K562 (cell line): Measurements from ENCODE around the gene PRR14. TPM values are rescaled to one million over a fixed set of nuclear protein-coding genes. Genes with fewer than 3 reads are reported as not detected.

Source experiments
- AFF1 ChIP-seq, 2 experiments: fragments of 450-650 bp; IDR thresholded peaks; 2 replicates each; pipeline ENCODE4 v1.6.1; 2018; ENCODE audit warnings: mild to moderate bottlenecking in 2 of 2, low read depth in 1 of 2; ENCODE audit not compliant: partially characterized antibody in 2 of 2
- E2F6 ChIP-seq, 2 experiments: IDR thresholded peaks; 2 replicates each; pipeline ENCODE4 v1.6.1; 2011; ENCODE audit warnings: borderline replicate concordance in 1 of 2, control low read depth in 1 of 2, low read depth in 1 of 2, low read length in 1 of 2, mild to moderate bottlenecking in 1 of 2, mixed read lengths in 1 of 2, moderate library complexity in 1 of 2; ENCODE audit not compliant: insufficient read depth in 1 of 2, insufficient read length in 1 of 2, poor library complexity in 1 of 2, severe bottlenecking in 1 of 2; ENCODE audit errors: extremely low read depth in 1 of 2
- HDAC6 ChIP-seq: IDR thresholded peaks from 2 replicates; pipeline ENCODE4 v1.6.1; 2012; ENCODE audit warnings: low read depth, mild to moderate bottlenecking, control low read depth, inconsistent platforms, low read length, moderate library complexity
- KDM5B ChIP-seq: fragments of 200-600 bp; sonication (generic); IDR thresholded peaks from 2 replicates; pipeline ENCODE4 v1.6.1; 2012; ENCODE audit warnings: low read depth, mild to moderate bottlenecking, moderate library complexity, low read length, control low read depth, inconsistent platforms; ENCODE audit not compliant: insufficient replicate concordance
- NRF1 ChIP-seq, 2 experiments: fragments of 450-650 bp; IDR thresholded peaks in 1 of 2; conservative IDR thresholded peaks in 1 of 2; 2 replicates each; pipeline ENCODE4 v1.6.1; 2014; ENCODE audit warnings: mild to moderate bottlenecking in 2 of 2
- PML ChIP-seq: IDR thresholded peaks from 2 replicates; pipeline ENCODE4 v1.6.1; 2012; ENCODE audit warnings: low read length, inconsistent platforms
- PRMT5 ChIP-seq: sonication (generic); formaldehyde crosslinking; IDR thresholded peaks from 2 replicates; pipeline ENCODE4 v1.5.0; 2020; ENCODE audit warnings: missing genetic modification reagents
- TEAD2 ChIP-seq: fragments of 450-650 bp; IDR thresholded peaks from 2 replicates; pipeline ENCODE4 v1.6.1; 2016; ENCODE audit warnings: missing genetic modification characterization, control low read depth, missing compliant biosample characterization
- TOE1 ChIP-seq, 2 experiments: fragments of 450-650 bp in 1 of 2; sonication (generic) in 1 of 2; formaldehyde crosslinking in 1 of 2; IDR thresholded peaks; 2 replicates each; pipeline versions ENCODE4 v1.7.1 to v1.8.0; 2016 to 2022; ENCODE audit warnings: borderline replicate concordance in 2 of 2, mild to moderate bottlenecking in 2 of 2, antibody characterized with exemption in 1 of 2, inconsistent platforms in 1 of 2, low read depth in 1 of 2, missing genetic modification reagents in 1 of 2, moderate library complexity in 1 of 2
- XRCC5 ChIP-seq: fragments of 200-400 bp; formaldehyde crosslinking; IDR thresholded peaks from 2 replicates; pipeline ENCODE4 v1.6.1; 2017; ENCODE audit warnings: low read depth, mild to moderate bottlenecking, low read length
- ZMIZ1 ChIP-seq, 2 experiments: fragments of 150-350 bp in 1 of 2; IDR thresholded peaks; 2 replicates each; pipeline ENCODE4 v1.6.1; 2012 to 2016; ENCODE audit warnings: low read depth in 2 of 2, low read length in 2 of 2, mild to moderate bottlenecking in 1 of 2, moderate library complexity in 1 of 2
- ZNF311 ChIP-seq: fragments of 250-450 bp; sonication (Bioruptor Pico); IDR thresholded peaks from 2 replicates; pipeline ENCODE4 v1.4.0; 2020; ENCODE audit warnings: mild to moderate bottlenecking, moderate library complexity
- polyA plus RNA-seq, 8 experiments: library from polyadenylated mRNA; depleted of rRNA in 4 of 8; stranded (reverse) in 5 of 8; unstranded in 3 of 8; fragments of >200 nt; fragmentation: Nextera tagmentation in 2 of 8; fragmentation: Illumina TruSeq in 1 of 8; extraction: Ambion mirVana in 2 of 8; extraction: Trizol in 1 of 8; gene quantifications; 2 replicates each; pipeline versions ENCODE4 v1.2.1 to v1.2.3, GENCODE V29; 2011 to 2014; ENCODE audit warnings: inconsistent platforms in 1 of 8, missing spikeins in 1 of 8
- total RNA-seq, 7 experiments: library from RNA; depleted of rRNA in 6 of 7; stranded (reverse); fragments of >200 nt in 6 of 7; fragmentation: Illumina TruSeq in 2 of 7; extraction: Trizol in 2 of 7; gene quantifications; 2 replicates each; pipeline versions ENCODE4 v1.2.1 to v1.2.3, GENCODE V29; 2011 to 2021; ENCODE audit warnings: low replicate concordance in 1 of 7

PRR14 gene
- total and polyA plus RNA-seq, 9 of the 15 experiments (the other 6 are each of a cell fraction or from before 2014, with no cell fraction given): 2.2 to 63.1 (median 11.5) TPM

- TF ChIP-seq E2F6 (IDR thresholded peaks at IDR 0.05; ENCODE audit: borderline replicate concordance in 1 of 2, extremely low read depth in 1 of 2, insufficient read depth in 1 of 2, insufficient read length in 1 of 2, low read depth in 1 of 2, low read length in 1 of 2, poor library complexity in 1 of 2, severe bottlenecking in 1 of 2) (peak; percentile 70 to 86), AFF1 (IDR thresholded peaks at IDR 0.05; ENCODE audit: low read depth in 1 of 2, partially characterized antibody in 2 of 2) (peak in 1 of 2 experiments; percentile 71), ZNF311 (CRISPR knock-in tag) (no peak), KDM5B (peak; percentile 84), PRMT5 (CRISPR knock-in tag) (no peak), XRCC5 (peak; percentile 49; the same call in 1 of the 2 replicates), HDAC6 (no peak), TEAD2 (tag) (no peak), ZMIZ1 (IDR thresholded peaks at IDR 0.05; ENCODE audit: low read depth in 2 of 2, low read length in 2 of 2) (peak in 1 of 2 experiments; percentile 70; a peak in 2 of 4 replicates), TOE1 (IDR thresholded peaks at IDR 0.05; ENCODE audit: borderline replicate concordance) (peak; percentile 87), TOE1 (CRISPR knock-in tag; IDR thresholded peaks at IDR 0.05; ENCODE audit: borderline replicate concordance, low read depth) (peak; percentile 97), PML (no peak; the same call in 1 of the 2 replicates), NRF1 (conservative IDR thresholded peaks at IDR 0.05 in 1 of 2, IDR thresholded peaks at IDR 0.05 in 1 of 2) (peak; percentile 95 to 96)
- TF ChIP-seq, all 486 proteins: peak for 173
Observed at GRCh38 chr16:30698139-30698815, 47.5 kb downstream of the PRR14 start (continued).
